Uterus (tissue), 4 donors: ENCODE measurements around the gene ANGPTL4. TPM values are rescaled to one million over a fixed set of nuclear protein-coding genes. Genes with fewer than 3 reads are reported as not detected.

Experiments used
- DNase-seq, 2 donors: peaks; one replicate each; pipeline ENCODE4 v3.0.0-alpha.2; 2019 to 2020
- H3K27ac ChIP-seq, 2 donors: fragments of 200-600 bp; sonication (generic); 1 replicate in 1 of 2; 2 replicates in 1 of 2; pipeline ENCODE4 v1.5.1; 2016 to 2018
- H3K27me3 ChIP-seq, 2 donors: fragments of 200-600 bp; sonication (generic); one replicate each; pipeline ENCODE4 v1.5.1; 2018 to 2019; ENCODE audit warnings: control low read depth in 1 of 2
- H3K36me3 ChIP-seq, 2 donors: fragments of 200-600 bp; sonication (generic); one replicate each; pipeline ENCODE4 v1.5.1; 2019; ENCODE audit warnings: control low read depth in 1 of 2
- H3K4me1 ChIP-seq, 2 donors: fragments of 200-600 bp; sonication (generic); one replicate each; pipeline ENCODE4 v1.5.1; 2018 to 2019; ENCODE audit warnings: control low read depth in 1 of 2
- H3K4me3 ChIP-seq, 2 donors: fragments of 200-600 bp; sonication (generic); 1 replicate in 1 of 2; 2 replicates in 1 of 2; pipeline ENCODE4 v1.5.1; 2018 to 2019; ENCODE audit warnings: mild to moderate bottlenecking in 1 of 2
- H3K9me3 ChIP-seq, 2 donors: fragments of 200-600 bp; sonication (generic); one replicate each; pipeline ENCODE4 v1.5.1; 2019; ENCODE audit warnings: control low read depth in 1 of 2
- POLR2A ChIP-seq, 2 donors: fragments of 450-650 bp; IDR thresholded peaks; one replicate each; pipeline ENCODE4 v1.6.1; 2016; ENCODE audit warnings: antibody characterized with exemption in 2 of 2, mild to moderate bottlenecking in 1 of 2, moderate library complexity in 1 of 2
- intact Hi-C: fragments of 100-400 bp; cut with DNase I; formaldehyde crosslinking; loops from one replicate; pipeline ENCODE4 v1.15.1; 2023; ENCODE audit warnings: low total_unique reads
- total RNA-seq, 4 donors: library from RNA; depleted of rRNA in 3 of 4; stranded (reverse); fragments of >200 nt in 3 of 4; gene quantifications; one replicate each; pipeline versions ENCODE4 v1.1.0 to v1.2.4, GENCODE V29; 2014 to 2023
- TF ChIP-seq, protein P1 (sequence below), 4 experiments: fragments of 200-600 bp in 2 of 4; fragments of 450-650 bp in 2 of 4; sonication (generic) in 2 of 4; IDR thresholded peaks; one replicate each; pipeline ENCODE4 v1.5.1; 2016 to 2019; ENCODE audit warnings: antibody characterized with exemption in 4 of 4, mild to moderate bottlenecking in 2 of 4, moderate library complexity in 1 of 4
- donor health status: DM: yes; HTN: yes; CAD: no.

Gene ANGPTL4
- total RNA-seq, 4 donors from 2014 or later, result 0.76 to 21.2 (median 13.5) TPM

GRCh38 chr19:8390617-8390981 lies 26.6 kb downstream of the ANGPTL4 start:
- peak overlapping the region; percentile 67 to 100 for H3K4me3 ChIP-seq
- H3K36me3 ChIP-seq, result no peaks in the 10 kb centered on the region
- no peaks in the 10 kb centered on the region for H3K9me3 ChIP-seq
- DNase-seq, result peak; percentile 97 to 98
- no peaks in the 10 kb centered on the region for H3K27me3 ChIP-seq
- H3K4me1 ChIP-seq, result peaks cover 0 to 17% of the 10 kb centered on the region in 2 donors
- no peak for TF ChIP-seq POLR2A (IDR thresholded peaks at IDR 0.05)
- TF ChIP-seq, protein P1, sequence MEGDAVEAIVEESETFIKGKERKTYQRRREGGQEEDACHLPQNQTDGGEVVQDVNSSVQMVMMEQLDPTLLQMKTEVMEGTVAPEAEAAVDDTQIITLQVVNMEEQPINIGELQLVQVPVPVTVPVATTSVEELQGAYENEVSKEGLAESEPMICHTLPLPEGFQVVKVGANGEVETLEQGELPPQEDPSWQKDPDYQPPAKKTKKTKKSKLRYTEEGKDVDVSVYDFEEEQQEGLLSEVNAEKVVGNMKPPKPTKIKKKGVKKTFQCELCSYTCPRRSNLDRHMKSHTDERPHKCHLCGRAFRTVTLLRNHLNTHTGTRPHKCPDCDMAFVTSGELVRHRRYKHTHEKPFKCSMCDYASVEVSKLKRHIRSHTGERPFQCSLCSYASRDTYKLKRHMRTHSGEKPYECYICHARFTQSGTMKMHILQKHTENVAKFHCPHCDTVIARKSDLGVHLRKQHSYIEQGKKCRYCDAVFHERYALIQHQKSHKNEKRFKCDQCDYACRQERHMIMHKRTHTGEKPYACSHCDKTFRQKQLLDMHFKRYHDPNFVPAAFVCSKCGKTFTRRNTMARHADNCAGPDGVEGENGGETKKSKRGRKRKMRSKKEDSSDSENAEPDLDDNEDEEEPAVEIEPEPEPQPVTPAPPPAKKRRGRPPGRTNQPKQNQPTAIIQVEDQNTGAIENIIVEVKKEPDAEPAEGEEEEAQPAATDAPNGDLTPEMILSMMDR (IDR thresholded peaks at IDR 0.05), result no peak
- intact Hi-C loops, result no loop called here
- H3K27ac ChIP-seq, result peak overlapping the region; percentile 100

GRCh38 chr19:8391198-8392016 lies 27.5 kb downstream of the ANGPTL4 start:
- intact Hi-C loops, result no loop called here
- DNase-seq, result no peak
- no peaks in the 10 kb centered on the region for H3K9me3 ChIP-seq
- peak overlapping the region; percentile 67 to 100 for H3K4me3 ChIP-seq
- TF ChIP-seq POLR2A (IDR thresholded peaks at IDR 0.05), result no peak
- TF ChIP-seq, protein P1 (IDR thresholded peaks at IDR 0.05), result no peak
- no peaks in the 10 kb centered on the region for H3K36me3 ChIP-seq
- peaks cover 0 to 17% of the 10 kb centered on the region in 2 donors for H3K4me1 ChIP-seq
- peak overlapping the region; percentile 100 for H3K27ac ChIP-seq
- H3K27me3 ChIP-seq, result no peaks in the 10 kb centered on the region

GRCh38 chr19:8392017-8392591 lies 28.1 kb downstream of the ANGPTL4 start:
- intact Hi-C loops, result no loop called here
- Histone ChIP-seq H3K9me3 (no peaks in the 10 kb centered on the region), H3K27ac (peak overlapping the region; percentile 100), H3K4me3 (no peak overlapping the region), H3K36me3 (no peaks in the 10 kb centered on the region), H3K27me3 (no peaks in the 10 kb centered on the region), H3K4me1 (peaks cover 0 to 20% of the 10 kb centered on the region in 2 donors)
- DNase-seq, result no peak
- no peak for TF ChIP-seq POLR2A (IDR thresholded peaks at IDR 0.05)
- TF ChIP-seq, protein P1 (IDR thresholded peaks at IDR 0.05), result no peak

- intact Hi-C loops, result no loop called here
- no peak for DNase-seq
- TF ChIP-seq, protein P1 (IDR thresholded peaks at IDR 0.05), result no peak
- no peak for TF ChIP-seq POLR2A (IDR thresholded peaks at IDR 0.05)
- Histone ChIP-seq H3K27ac (peak overlapping the region in 1 of 2 donors; percentile 17), H3K4me3 (no peak overlapping the region), H3K9me3 (no peaks in the 10 kb centered on the region), H3K27me3 (no peaks in the 10 kb centered on the region), H3K4me1 (peaks cover 0 to 30% of the 10 kb centered on the region in 2 donors), H3K36me3 (no peaks in the 10 kb centered on the region)
These were observed 29.4 kb downstream of the ANGPTL4 start for GRCh38 chr19:8393192-8393870.

DNA sequence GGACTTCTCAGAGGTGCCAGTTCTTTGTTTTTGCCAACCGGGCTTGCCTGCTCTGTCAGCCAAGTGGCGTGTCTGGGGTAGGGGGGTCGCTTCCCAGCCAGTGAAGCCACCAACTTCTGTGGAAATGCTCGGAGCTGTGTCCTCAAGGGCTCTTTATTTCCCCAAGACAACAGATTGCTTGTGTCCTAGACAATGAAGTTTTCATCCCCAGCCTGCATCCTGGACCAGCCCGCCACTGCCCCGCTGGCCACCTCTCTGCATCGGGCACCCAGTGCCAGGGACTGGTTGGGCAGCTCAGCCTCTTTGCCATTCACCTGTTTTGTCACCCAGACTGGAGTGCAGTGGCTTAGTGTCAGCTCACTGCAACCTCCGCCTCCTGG lies 29.9 kb downstream of the ANGPTL4 start:
- peaks cover 0 to 30% of the 10 kb centered on the region in 2 donors for H3K4me1 ChIP-seq
- H3K36me3 ChIP-seq, result no peaks in the 10 kb centered on the region
- H3K4me3 ChIP-seq, result no peak overlapping the region
- no peaks in the 10 kb centered on the region for H3K9me3 ChIP-seq
- no peaks in the 10 kb centered on the region for H3K27me3 ChIP-seq
- intact Hi-C loops, result no loop called here
- TF ChIP-seq, protein P1 (IDR thresholded peaks at IDR 0.05), result no peak
- TF ChIP-seq POLR2A (IDR thresholded peaks at IDR 0.05), result no peak
- DNase-seq, result no peak
- H3K27ac ChIP-seq, result peak overlapping the region; percentile 33 to 34
